ENCODE results near the gene QPCT. TPM values are rescaled to one million over a fixed set of nuclear protein-coding genes. Genes with fewer than 3 reads are reported as not detected.
A peak's percentile ranks its signal among the peaks of the same experiment; 100 is the strongest.

The QPCT gene
- total RNA-seq, 1 experiment from 2014 or later, result 0.26 TPM

- peak; percentile 41 for DNase-seq (ENCODE audit: low read depth)
These were observed 19.4 kb upstream of the QPCT start, which contains the start of gene PRKD3 for GRCh38 chr2:37324786-37325624. Gene PRKD3 (minus strand): TSS chr2:37324833. CDS start chr2:37316524, 8,309 bp downstream.

GRCh38 chr2:37325625-37326071 is 18.8 kb upstream of the QPCT start:
- DNase-seq (ENCODE audit: low read depth), result no peak

- DNase-seq (ENCODE audit: low read depth), result peak; percentile 55
These were observed 18.1 kb upstream of the QPCT start for GRCh38 chr2:37326285-37326684.

- no peak for DNase-seq (ENCODE audit: low read depth)
These were observed 17.4 kb upstream of the QPCT start for GRCh38 chr2:37326866-37327634.

GRCh38 chr2:37330681-37331080 is 13.7 kb upstream of the QPCT start:
- no peak for DNase-seq (ENCODE audit: low read depth)

GRCh38 chr2:37332560-37332959 is 11.9 kb upstream of the QPCT start:
- DNase-seq (ENCODE audit: low read depth), result no peak

GRCh38 chr2:37333256-37333655 is 11.2 kb upstream of the QPCT start:
- no peak for DNase-seq (ENCODE audit: low read depth)

GRCh38 chr2:37335604-37336003 is 8.8 kb upstream of the QPCT start:
- DNase-seq (ENCODE audit: low read depth), result no peak

- no peak for DNase-seq (ENCODE audit: low read depth)
These were observed 6.7 kb upstream of the QPCT start for GRCh38 chr2:37337620-37338280.

- DNase-seq (ENCODE audit: low read depth), result no peak
These were observed 5.5 kb upstream of the QPCT start for GRCh38 chr2:37338933-37339332.

GRCh38 chr2:37340637-37341036 is 3.8 kb upstream of the QPCT start:
- no peak for DNase-seq (ENCODE audit: low read depth)

- DNase-seq (ENCODE audit: low read depth), result no peak
These were observed 1.7 kb upstream of the QPCT start for GRCh38 chr2:37342591-37343220.

- peak; percentile 30 for DNase-seq (ENCODE audit: low read depth)
These were observed 644 bp upstream of the QPCT start for GRCh38 chr2:37343537-37344434.

- DNase-seq (ENCODE audit: low read depth), result no peak
These were observed 3.7 kb downstream of the QPCT start for GRCh38 chr2:37348155-37348554.

GRCh38 chr2:37349231-37349860 is 4.9 kb downstream of the QPCT start:
- DNase-seq (ENCODE audit: low read depth), result no peak

- no peak for DNase-seq (ENCODE audit: low read depth)
These were observed 5.6 kb downstream of the QPCT start for GRCh38 chr2:37350034-37350433.

- DNase-seq (ENCODE audit: low read depth), result no peak
These were observed 10.1 kb downstream of the QPCT start for GRCh38 chr2:37354531-37354930.

- no peak for DNase-seq (ENCODE audit: low read depth)
These were observed 11.3 kb downstream of the QPCT start for GRCh38 chr2:37355735-37356134.

GRCh38 chr2:37356299-37356698 is 11.9 kb downstream of the QPCT start:
- no peak for DNase-seq (ENCODE audit: low read depth)

- DNase-seq (ENCODE audit: low read depth), result no peak
These were observed 12.6 kb downstream of the QPCT start for GRCh38 chr2:37357069-37357468.

Measured in HT1080 (cell line).